ENCODE data around the gene NUP93.

DNA sequence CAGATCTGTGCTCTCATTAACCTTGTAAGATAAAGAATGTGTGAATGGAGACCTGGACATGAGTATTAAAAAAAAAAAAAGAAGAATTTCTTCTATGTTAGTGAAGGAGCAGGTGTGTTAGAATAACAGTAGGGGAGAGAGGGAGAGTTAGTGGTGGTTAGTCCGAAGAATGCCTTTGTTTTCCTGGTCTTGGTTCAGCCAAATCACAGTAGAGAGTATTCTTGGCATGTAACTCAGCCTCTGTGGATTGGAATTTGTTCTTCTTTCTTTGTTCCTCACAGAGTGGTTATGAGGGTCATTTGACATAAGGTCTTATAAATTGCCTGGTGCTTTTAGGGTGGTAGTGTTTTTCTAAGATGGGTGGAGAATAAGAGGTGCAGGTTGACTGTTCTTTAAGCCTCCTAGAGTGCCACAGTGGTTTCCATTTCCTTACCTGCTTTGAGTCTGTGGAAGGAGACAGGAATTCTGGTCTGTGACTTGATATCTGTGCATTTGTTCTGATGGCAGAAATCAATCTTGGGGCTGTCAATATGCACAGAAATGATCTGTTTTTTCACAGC lies 17.6 kb downstream of the NUP93 start:
- TF ChIP-seq POLR2AphosphoS5 (IDR thresholded peaks at IDR 0.05; ENCODE audit: borderline replicate concordance, low read depth, low read length) (no peak), EZH2 (IDR thresholded peaks at IDR 0.05) (no peak)
